Measurements from ENCODE around the gene CFD. TPM values are rescaled to one million over a fixed set of nuclear protein-coding genes. Genes with fewer than 3 reads are reported as not detected.
"Not testable (repeated sequence)": the region's sequence is repeated elsewhere in the genome, so short reads cannot be mapped to it uniquely, and the experiment has no call there.

CFD gene
- total RNA-seq, result 2.5 TPM in 1 of 2 replicates, not detected in the other

- DNase-seq, result no peak
Measured at GRCh38 chr19:858868-859843, at the start of gene CFD. Gene CFD, plus strand, starts transcription at chr19:859664. Its CDS starts 26 bp downstream, at chr19:859690.

DNA sequence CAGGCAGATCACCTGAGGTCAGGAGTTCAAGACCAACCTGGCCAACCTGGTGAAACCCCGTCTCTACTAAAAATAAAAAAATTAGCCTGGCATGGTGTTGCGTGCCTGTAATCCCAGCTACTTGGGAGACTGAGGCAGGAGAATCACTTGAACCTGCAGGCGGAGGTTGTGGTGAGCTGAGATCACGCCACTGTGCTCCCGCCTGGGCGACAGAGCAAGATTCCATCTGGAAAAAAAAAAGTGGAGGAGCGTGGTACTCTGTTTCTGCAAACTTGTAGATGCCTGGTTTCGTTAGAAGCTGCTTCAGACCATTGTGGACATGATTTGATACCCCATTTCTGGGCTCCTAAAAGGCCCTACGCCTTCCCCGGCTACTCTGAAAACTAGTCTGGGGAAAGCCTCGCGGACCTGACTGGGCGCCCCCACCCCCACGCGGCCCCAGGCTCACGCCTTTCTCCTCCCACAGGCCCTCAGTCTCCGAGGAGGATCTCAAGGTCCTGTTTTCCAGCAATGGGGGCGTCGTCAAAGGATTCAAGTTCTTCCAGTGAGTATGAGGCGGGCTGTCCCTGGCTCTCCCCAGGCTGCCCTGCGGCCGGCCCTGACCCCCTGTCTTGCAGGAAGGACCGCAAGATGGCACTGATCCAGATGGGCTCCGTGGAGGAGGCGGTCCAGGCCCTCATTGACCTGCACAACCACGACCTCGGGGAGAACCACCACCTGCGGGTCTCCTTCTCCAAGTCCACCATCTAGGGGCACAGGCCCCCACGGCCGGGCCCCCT is 49.2 kb upstream of the CFD start:
- DNase-seq, result no peak

- no peak for DNase-seq
Measured at GRCh38 chr19:810883-811489, 48.5 kb upstream of the CFD start.

- no peak for DNase-seq
Measured at GRCh38 chr19:811506-812048, 47.9 kb upstream of the CFD start.

DNA sequence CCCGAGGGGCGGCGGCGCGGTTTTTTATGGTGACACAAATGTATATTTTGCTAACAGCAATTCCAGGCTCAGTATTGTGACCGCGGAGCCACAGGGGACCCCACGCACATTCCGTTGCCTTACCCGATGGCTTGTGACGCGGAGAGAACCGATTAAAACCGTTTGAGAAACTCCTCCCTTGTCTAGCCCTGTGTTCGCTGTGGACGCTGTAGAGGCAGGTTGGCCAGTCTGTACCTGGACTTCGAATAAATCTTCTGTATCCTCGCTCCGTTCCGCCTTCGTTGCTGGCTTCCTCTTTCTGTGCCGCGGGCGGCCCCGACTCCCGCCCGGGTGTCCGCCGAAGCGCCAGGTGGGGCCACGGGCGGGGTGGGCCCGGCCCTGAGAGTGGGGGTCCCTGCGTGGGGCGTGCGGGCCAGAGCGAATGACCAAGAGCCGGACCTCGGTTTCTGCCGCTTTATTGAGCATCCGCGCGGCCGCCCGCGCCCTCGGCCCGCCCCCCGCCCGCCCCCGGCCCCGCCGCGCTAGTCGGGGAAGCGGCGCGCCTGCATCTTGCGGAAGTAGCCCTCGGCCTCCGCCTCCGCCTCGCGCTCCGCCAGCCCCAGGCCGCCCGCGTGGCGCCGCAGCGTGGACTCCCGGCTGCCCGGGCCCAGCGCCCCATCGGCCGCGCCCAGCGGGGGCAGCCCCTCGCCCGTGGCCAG is 47.3 kb upstream of the CFD start:
- DNase-seq, result no peak

GRCh38 chr19:812747-813218 is 46.7 kb upstream of the CFD start:
- DNase-seq, result no peak

DNA sequence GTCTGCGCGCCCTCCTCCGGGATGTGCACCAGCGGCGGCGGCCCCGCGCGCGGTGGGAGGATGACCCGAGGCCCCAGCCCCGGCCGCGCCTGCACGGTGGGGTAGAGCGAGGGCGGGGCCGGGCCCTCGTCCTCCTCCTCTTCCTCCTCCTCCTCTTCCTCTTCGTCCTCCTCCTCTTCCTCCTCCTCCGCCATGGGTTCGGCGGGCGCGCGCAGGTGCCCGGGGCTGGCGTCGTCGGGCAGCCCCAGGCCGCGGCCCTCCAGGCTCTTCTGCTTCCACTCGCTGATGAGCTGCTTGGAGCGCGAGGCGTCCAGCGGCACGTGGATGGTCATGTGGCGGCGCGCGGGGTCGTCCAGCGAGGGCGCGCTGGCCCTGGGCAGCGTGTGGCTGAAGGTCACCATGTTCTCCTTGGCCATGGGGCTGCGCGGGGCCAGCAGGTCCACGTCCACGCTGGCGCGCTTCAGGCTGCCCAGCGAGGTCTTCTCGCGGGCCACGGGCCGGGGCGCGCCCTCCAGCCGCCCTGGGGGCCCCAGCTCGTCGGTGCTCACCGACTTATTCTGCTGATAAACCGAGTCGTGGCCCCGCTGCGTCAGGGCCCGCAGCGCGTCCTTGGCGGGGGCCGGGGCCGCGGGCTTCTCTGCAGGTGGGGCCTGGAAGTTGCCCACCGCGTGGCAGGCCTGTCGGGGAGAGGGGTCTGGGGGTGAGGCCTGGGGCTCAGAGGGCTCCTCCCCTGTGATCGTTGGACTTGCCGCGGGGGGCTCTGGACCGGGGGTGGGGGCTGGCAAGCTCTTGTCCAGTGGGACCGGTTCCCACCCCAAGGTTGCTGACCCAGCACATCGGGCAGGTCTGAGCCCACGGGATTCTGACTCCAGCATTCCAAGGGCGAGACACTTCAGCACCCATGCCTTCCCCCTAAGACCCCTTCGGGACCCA is 46.0 kb upstream of the CFD start:
- no peak for DNase-seq

- DNase-seq, result no peak
Measured at GRCh38 chr19:814152-815078, 45.0 kb upstream of the CFD start.

DNA sequence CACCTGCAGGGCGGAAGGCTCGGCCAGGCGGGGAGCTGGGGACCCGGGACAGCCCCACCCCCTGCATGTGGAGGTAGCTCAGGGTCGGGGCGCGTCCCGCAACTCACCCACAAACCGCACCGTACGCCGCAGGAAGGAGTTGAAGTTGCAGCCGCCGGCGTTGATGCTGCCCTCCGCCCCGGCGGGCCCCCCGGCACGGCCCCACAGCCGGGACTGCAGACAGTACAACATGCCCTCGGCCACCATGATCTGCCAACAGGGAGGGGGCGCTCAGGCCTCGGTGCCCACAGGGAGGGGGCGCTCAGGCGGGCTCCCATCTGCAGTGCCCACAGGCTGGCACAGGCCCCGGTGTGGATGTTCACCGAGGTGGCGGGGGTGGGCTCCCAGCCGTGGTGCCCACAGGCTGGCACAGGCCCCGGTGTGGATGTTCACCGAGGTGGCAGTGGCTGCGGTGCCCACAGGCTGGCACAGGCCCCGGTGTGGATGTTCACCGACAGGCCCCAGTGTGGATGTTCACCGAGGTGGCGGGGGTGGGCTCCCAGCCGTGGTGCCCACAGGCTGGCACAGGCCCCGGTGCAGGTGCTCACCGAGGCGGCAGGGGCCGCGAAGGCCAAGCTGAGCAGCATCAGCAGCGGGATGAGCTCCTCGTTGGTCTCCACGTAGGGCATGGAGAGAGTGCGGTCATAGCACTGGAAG is 44.2 kb upstream of the CFD start:
- no peak for DNase-seq

GRCh38 chr19:815775-816499 is 43.5 kb upstream of the CFD start:
- DNase-seq, result no peak

- no peak for DNase-seq
Measured at GRCh38 chr19:816500-816857, 43.0 kb upstream of the CFD start.

- not testable (repeated sequence) for DNase-seq
Measured at GRCh38 chr19:820212-820611, 39.3 kb upstream of the CFD start.

- no peak for DNase-seq
Measured at GRCh38 chr19:821231-821824, 38.1 kb upstream of the CFD start.

DNA sequence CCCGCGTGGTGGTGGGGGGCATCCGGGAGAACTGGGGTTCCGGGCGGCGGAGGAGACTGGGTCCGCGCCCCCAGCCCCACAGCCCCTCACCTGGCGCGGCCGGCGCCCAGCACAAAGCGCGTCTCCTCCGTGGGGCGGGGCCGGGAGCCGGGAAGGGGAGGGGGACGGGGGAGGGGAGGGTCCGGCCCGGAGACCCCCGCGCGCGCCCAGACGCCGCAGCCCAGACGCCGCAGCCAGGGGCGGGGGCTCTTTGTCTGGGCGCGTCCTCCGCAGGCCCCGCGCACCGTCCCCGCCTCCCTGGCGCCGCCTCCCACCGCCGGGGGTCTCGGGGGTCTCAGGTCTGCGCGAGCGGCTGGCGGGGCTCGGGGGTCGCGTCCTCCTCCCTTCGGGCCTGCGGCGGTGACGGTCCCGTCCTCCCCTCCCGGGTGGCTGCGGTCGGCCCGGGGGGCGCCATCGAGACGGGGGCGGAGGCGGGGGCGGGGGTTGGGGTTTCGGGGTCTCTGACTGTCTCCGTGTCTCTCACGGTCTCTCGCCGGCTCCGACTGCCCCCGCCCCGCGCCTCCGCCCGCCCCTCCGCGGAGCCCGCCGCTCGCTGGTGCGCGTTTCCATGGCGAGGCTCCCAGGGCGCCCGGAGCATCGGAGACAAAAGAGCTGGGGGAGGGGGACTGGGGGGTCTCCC is 37.5 kb upstream of the CFD start, which contains the start of gene PLPPR3:
TSS of gene PLPPR3 (minus strand) at position 131 of the 679 bp plus-strand sequence. CDS start 396 bp downstream, outside the sequence.
- DNase-seq, result no peak

- DNase-seq, result no peak
Measured at GRCh38 chr19:823565-824121, 35.8 kb upstream of the CFD start.

- no peak for DNase-seq
Measured at GRCh38 chr19:824885-825284, 34.6 kb upstream of the CFD start.

Measured in dermis blood vessel endothelial cell (primary cell).